GM12891 (cell line): Measurements from ENCODE around the gene SND1.

Experiments
- DNase-seq: peaks from one replicate; pipeline ENCODE4 v3.0.0; 2011; ENCODE audit warnings: low spot score; ENCODE audit not compliant: insufficient read length
- FAIRE-seq: peaks from 2 replicates; lab custom pipeline; 2011; peaks lifted over from hg19 to GRCh38; lab: Jason Lieb, UNC
- PAX5 ChIP-seq: IDR thresholded peaks from 2 replicates; pipeline ENCODE4 v1.6.1; 2011; ENCODE audit warnings: low read length, moderate library complexity, mild to moderate bottlenecking; ENCODE audit not compliant: insufficient read depth, severe bottlenecking
- POLR2A ChIP-seq: IDR thresholded peaks from 2 replicates; pipeline ENCODE4 v1.6.1; 2011; ENCODE audit warnings: low read depth, low read length, control low read depth
- POLR2AphosphoS5 ChIP-seq: IDR thresholded peaks from 2 replicates; pipeline ENCODE4 v1.6.1; 2011; ENCODE audit warnings: low read depth, low read length, control low read depth
- POU2F2 ChIP-seq: IDR thresholded peaks from 2 replicates; pipeline ENCODE4 v1.6.1; 2011; ENCODE audit warnings: low read depth, mild to moderate bottlenecking, control low read depth, low read length, moderate library complexity
- SPI1 ChIP-seq: IDR thresholded peaks from 2 replicates; pipeline ENCODE4 v1.6.1; 2011; ENCODE audit warnings: low read depth, low read length, control low read depth
- TAF1 ChIP-seq: IDR thresholded peaks from 2 replicates; pipeline ENCODE4 v1.6.1; 2011; ENCODE audit warnings: low read depth, low read length, control low read depth

The SND1 gene

GRCh38 chr7:127628445-127628844, 23.5 kb upstream of the SND1 start:
- FAIRE-seq = no peak
- TF ChIP-seq POLR2A = no peak
- DNase-seq = no peak

GRCh38 chr7:127629268-127629854, 22.6 kb upstream of the SND1 start:
- no peak for TF ChIP-seq POLR2AphosphoS5
- no peak for TF ChIP-seq PAX5
- no peak for TF ChIP-seq POU2F2
- no peak for TF ChIP-seq SPI1
- no peak for TF ChIP-seq POLR2A
- TF ChIP-seq TAF1 = no peak
- no peak for FAIRE-seq
- peak; percentile 36 for DNase-seq

- DNase-seq = no peak
- no peak for TF ChIP-seq POU2F2
- TF ChIP-seq SPI1 = no peak
- TF ChIP-seq PAX5 = no peak
- no peak for TF ChIP-seq TAF1
- no peak for TF ChIP-seq POLR2AphosphoS5
- no peak for TF ChIP-seq POLR2A
- no peak for FAIRE-seq
Observed at GRCh38 chr7:127632276-127632910, 19.6 kb upstream of the SND1 start.

GRCh38 chr7:127635659-127636285, 16.2 kb upstream of the SND1 start:
- FAIRE-seq (no peak), DNase-seq (no peak)
- TF ChIP-seq TAF1 (no peak), POLR2AphosphoS5 (no peak), POLR2A (no peak), SPI1 (no peak), POU2F2 (no peak), PAX5 (no peak)

- no peak for FAIRE-seq
- no peak for DNase-seq
- no peak for TF ChIP-seq POU2F2
- TF ChIP-seq PAX5 = no peak
- TF ChIP-seq SPI1 = no peak
- TF ChIP-seq POLR2AphosphoS5 = no peak
Observed at GRCh38 chr7:127638197-127638596, 13.8 kb upstream of the SND1 start.

- DNase-seq = no peak
- TF ChIP-seq POLR2AphosphoS5 (no peak), TAF1 (no peak)
- FAIRE-seq = no peak
Observed at GRCh38 chr7:127644484-127644883, 7.5 kb upstream of the SND1 start.

- no peak for DNase-seq
- FAIRE-seq = no peak
- TF ChIP-seq PAX5 (no peak), SPI1 (no peak), POLR2A (no peak), POU2F2 (no peak), POLR2AphosphoS5 (no peak), TAF1 (no peak)
Observed at GRCh38 chr7:127647636-127648035, 4.4 kb upstream of the SND1 start.

GRCh38 chr7:127648986-127649385, 3.0 kb upstream of the SND1 start:
- FAIRE-seq = no peak
- no peak for TF ChIP-seq POU2F2
- TF ChIP-seq POLR2AphosphoS5 = no peak
- TF ChIP-seq POLR2A = no peak
- no peak for TF ChIP-seq SPI1
- TF ChIP-seq TAF1 = no peak
- no peak for TF ChIP-seq PAX5
- no peak for DNase-seq

- TF ChIP-seq POU2F2 = no peak
- TF ChIP-seq PAX5 = no peak
- no peak for TF ChIP-seq SPI1
- TF ChIP-seq TAF1 = no peak
- TF ChIP-seq POLR2AphosphoS5 = no peak; the same call in 1 of the 2 replicates
- no peak for TF ChIP-seq POLR2A
- no peak for DNase-seq
- FAIRE-seq = peak; percentile 38
Observed at GRCh38 chr7:127650847-127651555, 993 bp upstream of the SND1 start.
